ENCODE data around the gene FOXO3.

The FOXO3 gene

GRCh38 chr6:108635505-108636226 is 74.9 kb downstream of the FOXO3 start:
- no peak overlapping the region for H3K4me3 Mint-ChIP-seq
- H3K9me3 Mint-ChIP-seq = no peaks in the 10 kb centered on the region
- no peaks in the 10 kb centered on the region for H3K36me3 Mint-ChIP-seq (ENCODE audit: low read depth)
- peaks cover 15% of the 10 kb centered on the region for H3K4me1 Mint-ChIP-seq (ENCODE audit: low read depth)
- H3K27ac Mint-ChIP-seq = no peak overlapping the region
- H3K27me3 Mint-ChIP-seq (ENCODE audit: low read depth) = peaks cover 8% of the 10 kb centered on the region

GRCh38 chr6:108637963-108638362 is 77.2 kb downstream of the FOXO3 start:
- no peak overlapping the region for H3K27ac Mint-ChIP-seq

GRCh38 chr6:108638993-108639392 is 78.3 kb downstream of the FOXO3 start:
- Mint-ChIP-seq H3K27me3 (ENCODE audit: low read depth) (peaks cover 4% of the 10 kb centered on the region), H3K4me3 (no peak overlapping the region), H3K27ac (no peak overlapping the region), H3K9me3 (no peaks in the 10 kb centered on the region), H3K4me1 (ENCODE audit: low read depth) (peaks cover 12% of the 10 kb centered on the region), H3K36me3 (ENCODE audit: low read depth) (no peaks in the 10 kb centered on the region)

More at GRCh38 chr6:108637963-108638362, 77.2 kb downstream of the FOXO3 start:
- Mint-ChIP-seq H3K4me3 (no peak overlapping the region), H3K9me3 (no peaks in the 10 kb centered on the region), H3K36me3 (ENCODE audit: low read depth) (no peaks in the 10 kb centered on the region), H3K27me3 (ENCODE audit: low read depth) (peaks cover 8% of the 10 kb centered on the region), H3K4me1 (ENCODE audit: low read depth) (peaks cover 12% of the 10 kb centered on the region)

GRCh38 chr6:108640104-108640503 is 79.4 kb downstream of the FOXO3 start:
- peaks cover 12% of the 10 kb centered on the region for H3K4me1 Mint-ChIP-seq (ENCODE audit: low read depth)
- no peak overlapping the region for H3K27ac Mint-ChIP-seq
- H3K9me3 Mint-ChIP-seq = no peaks in the 10 kb centered on the region
- H3K36me3 Mint-ChIP-seq (ENCODE audit: low read depth) = no peaks in the 10 kb centered on the region
- H3K4me3 Mint-ChIP-seq = no peak overlapping the region
- peaks cover 8% of the 10 kb centered on the region for H3K27me3 Mint-ChIP-seq (ENCODE audit: low read depth)

- H3K9me3 Mint-ChIP-seq = no peaks in the 10 kb centered on the region
- peaks cover 9% of the 10 kb centered on the region for H3K27me3 Mint-ChIP-seq (ENCODE audit: low read depth)
- H3K4me1 Mint-ChIP-seq (ENCODE audit: low read depth) = no peaks in the 10 kb centered on the region
- H3K27ac Mint-ChIP-seq = no peak overlapping the region
- no peaks in the 10 kb centered on the region for H3K36me3 Mint-ChIP-seq (ENCODE audit: low read depth)
- no peak overlapping the region for H3K4me3 Mint-ChIP-seq
Observed at GRCh38 chr6:108643184-108643583, 82.5 kb downstream of the FOXO3 start.

- Mint-ChIP-seq H3K4me1 (ENCODE audit: low read depth) (no peaks in the 10 kb centered on the region), H3K4me3 (no peak overlapping the region), H3K27me3 (ENCODE audit: low read depth) (peaks cover 9% of the 10 kb centered on the region), H3K9me3 (no peaks in the 10 kb centered on the region), H3K36me3 (ENCODE audit: low read depth) (no peaks in the 10 kb centered on the region), H3K27ac (no peak overlapping the region)
Observed at GRCh38 chr6:108644252-108644651, 83.5 kb downstream of the FOXO3 start.

- no peaks in the 10 kb centered on the region for H3K4me1 Mint-ChIP-seq (ENCODE audit: low read depth)
- no peak overlapping the region for H3K27ac Mint-ChIP-seq
- H3K36me3 Mint-ChIP-seq (ENCODE audit: low read depth) = no peaks in the 10 kb centered on the region
- no peaks in the 10 kb centered on the region for H3K9me3 Mint-ChIP-seq
- peaks cover 20% of the 10 kb centered on the region for H3K27me3 Mint-ChIP-seq (ENCODE audit: low read depth)
- H3K4me3 Mint-ChIP-seq = no peak overlapping the region
Observed at GRCh38 chr6:108648191-108648590, 87.5 kb downstream of the FOXO3 start.

GRCh38 chr6:108650325-108650724 is 89.6 kb downstream of the FOXO3 start:
- Mint-ChIP-seq H3K27ac (no peak overlapping the region), H3K4me3 (no peak overlapping the region), H3K4me1 (ENCODE audit: low read depth) (peaks cover 4% of the 10 kb centered on the region), H3K9me3 (no peaks in the 10 kb centered on the region), H3K36me3 (ENCODE audit: low read depth) (no peaks in the 10 kb centered on the region), H3K27me3 (ENCODE audit: low read depth) (peaks cover 15% of the 10 kb centered on the region)

GRCh38 chr6:108650781-108651180 is 90.1 kb downstream of the FOXO3 start:
- Mint-ChIP-seq H3K4me1 (ENCODE audit: low read depth) (peaks cover 4% of the 10 kb centered on the region), H3K36me3 (ENCODE audit: low read depth) (no peaks in the 10 kb centered on the region), H3K27ac (no peak overlapping the region), H3K27me3 (ENCODE audit: low read depth) (peaks cover 15% of the 10 kb centered on the region), H3K4me3 (no peak overlapping the region), H3K9me3 (no peaks in the 10 kb centered on the region)

GRCh38 chr6:108651340-108652227 is 90.9 kb downstream of the FOXO3 start:
- Mint-ChIP-seq H3K4me1 (ENCODE audit: low read depth) (peaks cover 4% of the 10 kb centered on the region), H3K36me3 (ENCODE audit: low read depth) (no peaks in the 10 kb centered on the region), H3K27ac (no peak overlapping the region), H3K27me3 (ENCODE audit: low read depth) (peaks cover 15% of the 10 kb centered on the region), H3K4me3 (no peak overlapping the region), H3K9me3 (no peaks in the 10 kb centered on the region)

GRCh38 chr6:108652375-108652774 is 91.7 kb downstream of the FOXO3 start:
- Mint-ChIP-seq H3K4me1 (ENCODE audit: low read depth) (peaks cover 4% of the 10 kb centered on the region), H3K27me3 (ENCODE audit: low read depth) (peaks cover 15% of the 10 kb centered on the region), H3K27ac (no peak overlapping the region), H3K36me3 (ENCODE audit: low read depth) (no peaks in the 10 kb centered on the region), H3K9me3 (no peaks in the 10 kb centered on the region), H3K4me3 (no peak overlapping the region)

GRCh38 chr6:108653949-108654348 is 93.2 kb downstream of the FOXO3 start:
- no peaks in the 10 kb centered on the region for H3K36me3 Mint-ChIP-seq (ENCODE audit: low read depth)
- no peak overlapping the region for H3K27ac Mint-ChIP-seq
- no peak overlapping the region for H3K4me3 Mint-ChIP-seq
- H3K27me3 Mint-ChIP-seq (ENCODE audit: low read depth) = peaks cover 11% of the 10 kb centered on the region
- H3K9me3 Mint-ChIP-seq = no peaks in the 10 kb centered on the region
- H3K4me1 Mint-ChIP-seq (ENCODE audit: low read depth) = peaks cover 4% of the 10 kb centered on the region

GRCh38 chr6:108654465-108655106 is 93.9 kb downstream of the FOXO3 start:
- Mint-ChIP-seq H3K36me3 (ENCODE audit: low read depth) (no peaks in the 10 kb centered on the region), H3K9me3 (no peaks in the 10 kb centered on the region), H3K27ac (no peak overlapping the region), H3K4me3 (no peak overlapping the region), H3K27me3 (ENCODE audit: low read depth) (peaks cover 9% of the 10 kb centered on the region), H3K4me1 (ENCODE audit: low read depth) (peaks cover 4% of the 10 kb centered on the region)

- Mint-ChIP-seq H3K4me1 (ENCODE audit: low read depth) (peaks cover 4% of the 10 kb centered on the region), H3K36me3 (ENCODE audit: low read depth) (no peaks in the 10 kb centered on the region), H3K9me3 (no peaks in the 10 kb centered on the region), H3K4me3 (no peak overlapping the region), H3K27me3 (ENCODE audit: low read depth) (no peaks in the 10 kb centered on the region), H3K27ac (no peak overlapping the region)
Observed at GRCh38 chr6:108655806-108656651, 95.3 kb downstream of the FOXO3 start.

Measured in T-helper 1 cell treated with Interleukin-12 subunit alpha and Interleukin-12 subunit beta and Interleukin-4 antibody, amounts not matched to agents 30 μg/mL and 1 μg/mL, for 36 hours (primary cell).